Measurements from ENCODE around the gene HOXB5.

DNA sequence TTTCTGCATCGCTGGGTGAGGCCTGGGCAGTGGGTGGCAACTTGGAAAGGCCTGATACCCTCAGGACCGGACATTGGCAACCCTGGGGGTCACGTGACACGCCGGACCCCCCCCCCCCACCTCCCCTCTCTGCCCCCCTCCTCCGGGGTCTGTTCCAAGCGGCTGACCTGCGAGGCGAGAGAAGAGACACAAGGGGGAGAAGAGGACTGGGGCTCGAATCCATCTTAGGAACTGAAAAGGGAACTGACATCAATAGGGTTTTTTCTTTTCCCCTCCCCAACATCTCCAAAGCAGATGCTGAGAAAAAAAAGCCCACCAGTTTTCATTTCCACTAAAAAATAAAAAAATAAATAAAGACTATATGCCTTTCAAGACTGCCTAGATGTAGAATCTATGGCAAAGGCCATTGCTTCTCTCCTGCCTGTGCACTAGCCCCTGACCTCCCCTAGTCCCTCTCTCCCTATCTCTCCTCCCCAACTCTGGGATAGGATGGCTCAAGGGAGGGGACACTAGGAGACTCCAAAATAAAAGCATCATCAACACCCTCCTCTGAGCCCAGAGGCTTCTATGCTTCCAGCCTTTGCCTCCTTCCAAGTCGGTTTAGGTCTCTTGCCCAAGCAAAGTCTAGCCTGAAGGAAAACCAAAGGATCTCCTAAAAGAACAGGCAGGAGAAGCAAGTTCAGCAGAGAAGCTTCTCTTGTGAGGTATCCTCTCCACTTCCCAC is 41.0 kb downstream of the HOXB5 start:
- TF ChIP-seq EZH2 (IDR thresholded peaks at IDR 0.05; ENCODE audit: borderline replicate concordance) = no peak
- TF ChIP-seq, protein P1, sequence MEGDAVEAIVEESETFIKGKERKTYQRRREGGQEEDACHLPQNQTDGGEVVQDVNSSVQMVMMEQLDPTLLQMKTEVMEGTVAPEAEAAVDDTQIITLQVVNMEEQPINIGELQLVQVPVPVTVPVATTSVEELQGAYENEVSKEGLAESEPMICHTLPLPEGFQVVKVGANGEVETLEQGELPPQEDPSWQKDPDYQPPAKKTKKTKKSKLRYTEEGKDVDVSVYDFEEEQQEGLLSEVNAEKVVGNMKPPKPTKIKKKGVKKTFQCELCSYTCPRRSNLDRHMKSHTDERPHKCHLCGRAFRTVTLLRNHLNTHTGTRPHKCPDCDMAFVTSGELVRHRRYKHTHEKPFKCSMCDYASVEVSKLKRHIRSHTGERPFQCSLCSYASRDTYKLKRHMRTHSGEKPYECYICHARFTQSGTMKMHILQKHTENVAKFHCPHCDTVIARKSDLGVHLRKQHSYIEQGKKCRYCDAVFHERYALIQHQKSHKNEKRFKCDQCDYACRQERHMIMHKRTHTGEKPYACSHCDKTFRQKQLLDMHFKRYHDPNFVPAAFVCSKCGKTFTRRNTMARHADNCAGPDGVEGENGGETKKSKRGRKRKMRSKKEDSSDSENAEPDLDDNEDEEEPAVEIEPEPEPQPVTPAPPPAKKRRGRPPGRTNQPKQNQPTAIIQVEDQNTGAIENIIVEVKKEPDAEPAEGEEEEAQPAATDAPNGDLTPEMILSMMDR (IDR thresholded peaks at IDR 0.05; ENCODE audit: poor library complexity) = no peak
